ENCODE results near the gene DTNA. TPM values are rescaled to one million over a fixed set of nuclear protein-coding genes. Genes with fewer than 3 reads are reported as not detected.

DTNA gene
- total RNA-seq, 1 donor from 2014 or later: 18.4 TPM

GRCh38 chr18:34909637-34910364 lies 199.7 kb downstream of the DTNA start:
- no peaks in the 10 kb centered on the region for H3K9me3 ChIP-seq
- H3K27me3 ChIP-seq: no peaks in the 10 kb centered on the region
- no peaks in the 10 kb centered on the region for H3K36me3 ChIP-seq
- DNase-seq (ENCODE audit: extremely low spot score in 2 of 2): no peak
- H3K4me3 ChIP-seq: no peak overlapping the region
- no peak overlapping the region for H3K27ac ChIP-seq
- TF ChIP-seq POLR2A (IDR thresholded peaks at IDR 0.05) (no peak), POLR2AphosphoS5 (IDR thresholded peaks at IDR 0.05; ENCODE audit: insufficient read depth in 1 of 2, low read depth in 1 of 2) (no peak), CTCF (IDR thresholded peaks at IDR 0.05) (no peak)
- intact Hi-C loops (cut with DNase I): no loop called here
- no peaks in the 10 kb centered on the region for H3K4me1 ChIP-seq

- Histone ChIP-seq H3K27ac (no peak overlapping the region), H3K4me1 (no peaks in the 10 kb centered on the region), H3K9me3 (no peaks in the 10 kb centered on the region), H3K36me3 (no peaks in the 10 kb centered on the region), H3K4me3 (no peak overlapping the region), H3K27me3 (no peaks in the 10 kb centered on the region)
- DNase-seq (ENCODE audit: extremely low spot score in 2 of 2): no peak
- intact Hi-C loops (cut with DNase I): no loop called here
- TF ChIP-seq POLR2AphosphoS5 (IDR thresholded peaks at IDR 0.05; ENCODE audit: insufficient read depth in 1 of 2, low read depth in 1 of 2) (no peak), CTCF (IDR thresholded peaks at IDR 0.05) (no peak), POLR2A (IDR thresholded peaks at IDR 0.05) (no peak)
Observed at GRCh38 chr18:34911081-34911480, 201.0 kb downstream of the DTNA start.

GRCh38 chr18:34911661-34912384 lies 201.7 kb downstream of the DTNA start:
- Histone ChIP-seq H3K27ac (no peak overlapping the region), H3K36me3 (no peaks in the 10 kb centered on the region), H3K4me1 (no peaks in the 10 kb centered on the region), H3K27me3 (no peaks in the 10 kb centered on the region), H3K9me3 (no peaks in the 10 kb centered on the region), H3K4me3 (no peak overlapping the region)
- intact Hi-C loops (cut with DNase I): no loop called here
- no peak for DNase-seq (ENCODE audit: extremely low spot score in 2 of 2)
- TF ChIP-seq POLR2AphosphoS5 (IDR thresholded peaks at IDR 0.05; ENCODE audit: insufficient read depth in 1 of 2, low read depth in 1 of 2): no peak
- TF ChIP-seq POLR2A (IDR thresholded peaks at IDR 0.05): no peak
- TF ChIP-seq CTCF (IDR thresholded peaks at IDR 0.05): no peak

GRCh38 chr18:34913837-34914661 lies 204.0 kb downstream of the DTNA start:
- Histone ChIP-seq H3K27ac (no peak overlapping the region), H3K4me1 (no peaks in the 10 kb centered on the region), H3K4me3 (no peak overlapping the region), H3K36me3 (no peaks in the 10 kb centered on the region), H3K27me3 (no peaks in the 10 kb centered on the region), H3K9me3 (no peaks in the 10 kb centered on the region)
- DNase-seq (ENCODE audit: extremely low spot score in 2 of 2): no peak
- no peak for TF ChIP-seq CTCF (IDR thresholded peaks at IDR 0.05)
- TF ChIP-seq POLR2A (IDR thresholded peaks at IDR 0.05): no peak
- TF ChIP-seq POLR2AphosphoS5 (IDR thresholded peaks at IDR 0.05; ENCODE audit: insufficient read depth in 1 of 2, low read depth in 1 of 2): no peak
- intact Hi-C loops (cut with DNase I): no loop called here

Measured in vagina (tissue), 2 donors.